PFSK-1 (cell line): Measurements from ENCODE around the gene CDKL1.

ENCODE experiments used
- FOXP2 ChIP-seq: optimal IDR thresholded peaks from 2 replicates; pipeline ENCODE3; 2011; ENCODE audit warnings: borderline replicate concordance, control low read depth, inconsistent platforms; ENCODE audit not compliant: insufficient read depth; ENCODE audit errors: extremely low read length, extremely low read depth
- POLR2AphosphoS5 ChIP-seq: IDR thresholded peaks from 2 replicates; pipeline ENCODE4 v1.6.1; 2012; ENCODE audit warnings: low read depth, mild to moderate bottlenecking, control low read depth, low read length, moderate library complexity
- SIN3A ChIP-seq: IDR thresholded peaks from 2 replicates; pipeline ENCODE4 v1.6.1; 2012; ENCODE audit warnings: mild to moderate bottlenecking, low read length, moderate library complexity, borderline replicate concordance; ENCODE audit not compliant: insufficient read depth
- TAF1 ChIP-seq: IDR thresholded peaks from 2 replicates; pipeline ENCODE4 v1.6.1; 2012; ENCODE audit warnings: low read length, control low read depth, borderline replicate concordance; ENCODE audit not compliant: insufficient read depth
- TF ChIP-seq, protein P1 (sequence below), 2 experiments: IDR thresholded peaks; 2 replicates each; pipeline versions ENCODE4 v1.6.1 to v1.8.0; 2011 to 2012; ENCODE audit warnings: low read depth in 2 of 2, low read length in 2 of 2, control low read depth in 1 of 2, inconsistent platforms in 1 of 2, mild to moderate bottlenecking in 1 of 2, moderate library complexity in 1 of 2; ENCODE audit not compliant: insufficient read depth in 1 of 2

CDKL1 gene

GRCh38 chr14:50377550-50378085, 19.1 kb downstream of the CDKL1 start:
- TF ChIP-seq TAF1 (no peak), SIN3A (no peak), POLR2AphosphoS5 (no peak), FOXP2 (no peak)
- TF ChIP-seq, protein P1, sequence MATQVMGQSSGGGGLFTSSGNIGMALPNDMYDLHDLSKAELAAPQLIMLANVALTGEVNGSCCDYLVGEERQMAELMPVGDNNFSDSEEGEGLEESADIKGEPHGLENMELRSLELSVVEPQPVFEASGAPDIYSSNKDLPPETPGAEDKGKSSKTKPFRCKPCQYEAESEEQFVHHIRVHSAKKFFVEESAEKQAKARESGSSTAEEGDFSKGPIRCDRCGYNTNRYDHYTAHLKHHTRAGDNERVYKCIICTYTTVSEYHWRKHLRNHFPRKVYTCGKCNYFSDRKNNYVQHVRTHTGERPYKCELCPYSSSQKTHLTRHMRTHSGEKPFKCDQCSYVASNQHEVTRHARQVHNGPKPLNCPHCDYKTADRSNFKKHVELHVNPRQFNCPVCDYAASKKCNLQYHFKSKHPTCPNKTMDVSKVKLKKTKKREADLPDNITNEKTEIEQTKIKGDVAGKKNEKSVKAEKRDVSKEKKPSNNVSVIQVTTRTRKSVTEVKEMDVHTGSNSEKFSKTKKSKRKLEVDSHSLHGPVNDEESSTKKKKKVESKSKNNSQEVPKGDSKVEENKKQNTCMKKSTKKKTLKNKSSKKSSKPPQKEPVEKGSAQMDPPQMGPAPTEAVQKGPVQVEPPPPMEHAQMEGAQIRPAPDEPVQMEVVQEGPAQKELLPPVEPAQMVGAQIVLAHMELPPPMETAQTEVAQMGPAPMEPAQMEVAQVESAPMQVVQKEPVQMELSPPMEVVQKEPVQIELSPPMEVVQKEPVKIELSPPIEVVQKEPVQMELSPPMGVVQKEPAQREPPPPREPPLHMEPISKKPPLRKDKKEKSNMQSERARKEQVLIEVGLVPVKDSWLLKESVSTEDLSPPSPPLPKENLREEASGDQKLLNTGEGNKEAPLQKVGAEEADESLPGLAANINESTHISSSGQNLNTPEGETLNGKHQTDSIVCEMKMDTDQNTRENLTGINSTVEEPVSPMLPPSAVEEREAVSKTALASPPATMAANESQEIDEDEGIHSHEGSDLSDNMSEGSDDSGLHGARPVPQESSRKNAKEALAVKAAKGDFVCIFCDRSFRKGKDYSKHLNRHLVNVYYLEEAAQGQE (IDR thresholded peaks at IDR 0.05; ENCODE audit: insufficient read depth in 1 of 2, low read depth in 2 of 2, low read length in 2 of 2), result no peak

DNA sequence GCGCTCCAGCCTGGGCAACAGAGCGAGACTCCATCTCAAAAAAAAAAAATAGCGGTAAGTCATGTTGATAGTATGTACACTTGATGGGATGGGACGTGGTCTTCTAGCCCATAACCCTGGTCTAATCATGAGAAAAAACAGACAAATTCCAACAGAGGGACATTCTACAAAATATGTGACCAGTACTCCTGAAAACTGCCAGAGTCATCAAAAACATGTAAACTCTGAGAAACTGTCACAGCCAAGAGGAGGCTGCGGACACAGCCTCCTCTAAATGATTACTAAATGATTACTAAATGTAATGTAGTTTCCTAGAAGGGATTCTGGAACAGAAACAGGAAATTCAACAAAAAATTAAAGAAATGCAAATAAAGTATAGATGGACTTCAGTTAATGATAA, 20.9 kb downstream of the CDKL1 start:
- TF ChIP-seq FOXP2 (no peak), SIN3A (no peak), POLR2AphosphoS5 (no peak), TAF1 (no peak)
- TF ChIP-seq, protein P1 (IDR thresholded peaks at IDR 0.05; ENCODE audit: insufficient read depth in 1 of 2, low read depth in 2 of 2, low read length in 2 of 2), result no peak

DNA sequence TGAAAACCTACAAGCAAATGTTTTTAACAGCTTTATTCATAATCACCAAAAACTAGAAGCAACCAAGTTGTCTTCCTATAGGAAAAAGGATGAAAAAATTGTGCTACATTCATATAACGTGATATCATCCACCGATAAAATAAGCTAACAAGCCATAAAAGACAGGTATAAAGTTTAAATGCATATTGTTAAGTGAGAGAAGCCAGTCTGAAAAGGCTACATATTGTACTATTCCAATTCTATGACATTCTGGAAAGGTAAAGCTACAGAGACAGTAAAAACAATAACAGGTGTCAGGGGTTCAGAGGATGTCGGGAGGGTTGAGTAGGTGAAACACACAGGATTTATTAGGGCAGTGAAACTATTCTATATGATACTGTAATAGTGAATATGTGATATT, 22.7 kb downstream of the CDKL1 start:
- no peak for TF ChIP-seq POLR2AphosphoS5
- TF ChIP-seq FOXP2, result no peak
- no peak for TF ChIP-seq SIN3A
- no peak for TF ChIP-seq TAF1
- TF ChIP-seq, protein P1 (IDR thresholded peaks at IDR 0.05; ENCODE audit: insufficient read depth in 1 of 2, low read depth in 2 of 2, low read length in 2 of 2), result no peak

DNA sequence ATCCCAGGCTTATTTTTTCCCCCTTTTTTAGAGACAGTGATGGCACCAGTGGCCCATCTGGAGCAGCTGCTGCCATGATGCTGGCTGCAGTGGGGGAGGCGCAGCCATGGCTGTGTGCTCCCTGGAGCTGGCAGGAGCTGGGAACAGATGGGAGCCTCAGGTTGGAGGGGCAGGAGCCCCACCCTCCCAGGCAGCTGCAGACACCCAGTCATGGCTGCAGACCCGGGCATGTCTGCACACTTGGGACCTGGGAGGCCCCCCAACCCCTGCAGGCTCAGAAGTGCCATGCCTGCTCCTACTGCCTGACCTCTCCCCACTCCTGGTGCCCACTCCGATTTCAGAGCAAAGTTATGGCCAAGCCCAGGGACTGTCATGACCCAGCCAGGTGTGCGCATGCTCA, 25.1 kb downstream of the CDKL1 start:
- TF ChIP-seq, protein P1 (IDR thresholded peaks at IDR 0.05; ENCODE audit: insufficient read depth in 1 of 2, low read depth in 2 of 2, low read length in 2 of 2), result no peak
- TF ChIP-seq FOXP2 (no peak), TAF1 (no peak), SIN3A (no peak), POLR2AphosphoS5 (no peak)

GRCh38 chr14:50366589-50366988, 30.1 kb downstream of the CDKL1 start:
- TF ChIP-seq FOXP2, result no peak
- TF ChIP-seq, protein P1 (IDR thresholded peaks at IDR 0.05; ENCODE audit: insufficient read depth in 1 of 2, low read depth in 2 of 2, low read length in 2 of 2), result no peak
- TF ChIP-seq TAF1, result no peak
- TF ChIP-seq SIN3A, result no peak
